Measurements from ENCODE around the gene TRIM51. TPM values are rescaled to one million over a fixed set of nuclear protein-coding genes. Genes with fewer than 3 reads are reported as not detected.
"Not testable (repeated sequence)": the region's sequence is repeated elsewhere in the genome, so short reads cannot be mapped to it uniquely, and the experiment has no call there.

Gene TRIM51, protein sequence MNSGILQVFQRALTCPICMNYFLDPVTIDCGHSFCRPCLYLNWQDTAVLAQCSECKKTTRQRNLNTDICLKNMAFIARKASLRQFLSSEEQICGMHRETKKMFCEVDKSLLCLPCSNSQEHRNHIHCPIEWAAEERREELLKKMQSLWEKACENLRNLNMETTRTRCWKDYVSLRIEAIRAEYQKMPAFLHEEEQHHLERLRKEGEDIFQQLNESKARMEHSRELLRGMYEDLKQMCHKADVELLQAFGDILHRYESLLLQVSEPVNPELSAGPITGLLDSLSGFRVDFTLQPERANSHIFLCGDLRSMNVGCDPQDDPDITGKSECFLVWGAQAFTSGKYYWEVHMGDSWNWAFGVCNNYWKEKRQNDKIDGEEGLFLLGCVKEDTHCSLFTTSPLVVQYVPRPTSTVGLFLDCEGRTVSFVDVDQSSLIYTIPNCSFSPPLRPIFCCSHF
- total RNA-seq (ENCODE audit: unreplicated experiment): 0.37 TPM
- long read RNA-seq: 0 reads

GRCh38 chr11:55882997-55883396 is at the start of gene TRIM51:
TSS of gene TRIM51 (plus strand) at chr11:55883297. CDS start at chr11:55885429, 2,132 bp downstream.
- not testable (repeated sequence) for H3K36me3 Mint-ChIP-seq (ENCODE audit: unreplicated experiment); H3K27me3 Mint-ChIP-seq (ENCODE audit: unreplicated experiment); H3K4me1 Mint-ChIP-seq (ENCODE audit: low read depth, unreplicated experiment); DNase-seq; H3K4me3 Mint-ChIP-seq (ENCODE audit: unreplicated experiment); H3K9me3 Mint-ChIP-seq (ENCODE audit: unreplicated experiment); H3K27ac Mint-ChIP-seq (ENCODE audit: unreplicated experiment)

DNA sequence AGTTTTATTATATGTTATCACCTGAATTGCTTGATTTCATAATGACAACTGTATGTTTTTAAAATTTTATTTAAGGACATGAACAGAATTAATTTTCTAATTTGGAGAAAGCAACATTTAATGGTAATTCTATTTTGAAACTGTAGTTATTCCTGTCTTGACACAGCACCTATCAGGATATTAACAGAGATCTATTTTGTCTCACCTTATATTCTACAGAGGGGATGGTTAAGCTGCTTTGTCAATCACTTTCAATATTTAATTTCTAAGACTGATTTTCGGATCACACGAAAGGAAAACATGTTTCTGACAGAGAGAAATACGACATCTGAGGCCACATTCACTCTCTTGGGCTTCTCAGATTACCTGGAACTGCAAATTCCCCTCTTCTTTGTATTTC is 44.6 kb upstream of the TRIM51 start, which contains the start of gene OR5D16:
Gene OR5D16, plus strand, starts transcription at position 301 of the 400 bp plus-strand sequence. Its CDS starts 0 bp downstream, at position 301.
- peaks cover 5% of the 10 kb centered on the region for H3K9me3 Mint-ChIP-seq (ENCODE audit: unreplicated experiment)
- no peaks in the 10 kb centered on the region for H3K4me1 Mint-ChIP-seq (ENCODE audit: low read depth, unreplicated experiment)
- TF ChIP-seq, protein P1, sequence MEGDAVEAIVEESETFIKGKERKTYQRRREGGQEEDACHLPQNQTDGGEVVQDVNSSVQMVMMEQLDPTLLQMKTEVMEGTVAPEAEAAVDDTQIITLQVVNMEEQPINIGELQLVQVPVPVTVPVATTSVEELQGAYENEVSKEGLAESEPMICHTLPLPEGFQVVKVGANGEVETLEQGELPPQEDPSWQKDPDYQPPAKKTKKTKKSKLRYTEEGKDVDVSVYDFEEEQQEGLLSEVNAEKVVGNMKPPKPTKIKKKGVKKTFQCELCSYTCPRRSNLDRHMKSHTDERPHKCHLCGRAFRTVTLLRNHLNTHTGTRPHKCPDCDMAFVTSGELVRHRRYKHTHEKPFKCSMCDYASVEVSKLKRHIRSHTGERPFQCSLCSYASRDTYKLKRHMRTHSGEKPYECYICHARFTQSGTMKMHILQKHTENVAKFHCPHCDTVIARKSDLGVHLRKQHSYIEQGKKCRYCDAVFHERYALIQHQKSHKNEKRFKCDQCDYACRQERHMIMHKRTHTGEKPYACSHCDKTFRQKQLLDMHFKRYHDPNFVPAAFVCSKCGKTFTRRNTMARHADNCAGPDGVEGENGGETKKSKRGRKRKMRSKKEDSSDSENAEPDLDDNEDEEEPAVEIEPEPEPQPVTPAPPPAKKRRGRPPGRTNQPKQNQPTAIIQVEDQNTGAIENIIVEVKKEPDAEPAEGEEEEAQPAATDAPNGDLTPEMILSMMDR (IDR thresholded peaks at IDR 0.05; ENCODE audit: partially characterized antibody, unreplicated experiment): no peak
- no peak within 1 kb of the TSS for H3K4me3 Mint-ChIP-seq (ENCODE audit: unreplicated experiment)
- H3K27me3 Mint-ChIP-seq (ENCODE audit: unreplicated experiment): no peaks in the 10 kb centered on the region
- DNase-seq: no peak
- peaks cover 4% of the 10 kb centered on the region for H3K36me3 Mint-ChIP-seq (ENCODE audit: unreplicated experiment)
- no peak within 1 kb of the TSS for H3K27ac Mint-ChIP-seq (ENCODE audit: unreplicated experiment)

DNA sequence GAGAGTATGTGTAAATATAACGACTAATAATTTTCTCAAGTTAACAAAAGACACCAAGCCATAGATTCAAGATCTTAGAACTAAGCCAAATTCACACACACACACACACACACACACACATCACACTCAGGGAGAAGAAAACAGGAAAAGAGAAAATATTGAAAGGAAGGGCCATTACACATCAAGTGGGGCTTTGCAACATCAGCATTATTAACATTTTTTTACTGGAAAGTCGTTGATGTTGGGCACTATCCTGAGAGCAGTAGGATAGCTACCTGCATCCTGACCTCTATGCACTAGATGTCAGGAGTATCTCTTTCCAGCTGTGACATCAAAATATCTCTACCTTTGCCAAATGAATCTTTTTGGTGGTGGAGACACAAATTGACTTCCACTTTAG is 35.6 kb upstream of the TRIM51 start:
- no peak for DNase-seq
- H3K27me3 Mint-ChIP-seq (ENCODE audit: unreplicated experiment): peaks cover 1% of the 10 kb centered on the region
- no peak overlapping the region for H3K4me3 Mint-ChIP-seq (ENCODE audit: unreplicated experiment)
- H3K9me3 Mint-ChIP-seq (ENCODE audit: unreplicated experiment): peaks cover 1% of the 10 kb centered on the region
- no peak overlapping the region for H3K27ac Mint-ChIP-seq (ENCODE audit: unreplicated experiment)
- H3K36me3 Mint-ChIP-seq (ENCODE audit: unreplicated experiment): no peaks in the 10 kb centered on the region
- TF ChIP-seq, protein P1 (IDR thresholded peaks at IDR 0.05; ENCODE audit: partially characterized antibody, unreplicated experiment): no peak
- H3K4me1 Mint-ChIP-seq (ENCODE audit: low read depth, unreplicated experiment): no peaks in the 10 kb centered on the region

DNA sequence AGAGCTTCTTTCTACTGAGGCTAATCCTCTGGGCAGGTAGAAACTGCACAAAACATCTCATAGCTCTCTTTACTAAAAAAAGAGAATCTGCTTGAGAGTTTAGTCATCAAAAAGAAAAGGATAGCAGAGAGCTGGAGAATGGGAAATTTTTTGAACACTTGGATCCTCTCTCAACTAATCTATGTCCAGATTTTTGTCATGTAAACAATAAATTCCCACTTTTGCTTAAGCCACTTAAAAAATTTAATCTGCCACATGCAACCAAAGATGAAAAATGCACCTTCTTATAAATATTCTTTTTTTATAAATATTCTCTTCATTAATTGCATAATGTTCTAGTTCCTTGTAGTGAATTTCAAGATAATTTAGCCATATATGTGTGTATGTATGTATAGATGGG is 34.1 kb upstream of the TRIM51 start:
- H3K4me1 Mint-ChIP-seq (ENCODE audit: low read depth, unreplicated experiment): no peaks in the 10 kb centered on the region
- H3K4me3 Mint-ChIP-seq (ENCODE audit: unreplicated experiment): no peak overlapping the region
- TF ChIP-seq, protein P1 (IDR thresholded peaks at IDR 0.05; ENCODE audit: partially characterized antibody, unreplicated experiment): no peak
- no peaks in the 10 kb centered on the region for H3K36me3 Mint-ChIP-seq (ENCODE audit: unreplicated experiment)
- no peak overlapping the region for H3K27ac Mint-ChIP-seq (ENCODE audit: unreplicated experiment)
- DNase-seq: no peak
- peaks cover 1% of the 10 kb centered on the region for H3K27me3 Mint-ChIP-seq (ENCODE audit: unreplicated experiment)
- H3K9me3 Mint-ChIP-seq (ENCODE audit: unreplicated experiment): peaks cover 1% of the 10 kb centered on the region

GRCh38 chr11:55852141-55852540 is 31.0 kb upstream of the TRIM51 start:
- Mint-ChIP-seq H3K27ac (ENCODE audit: unreplicated experiment) (no peak overlapping the region), H3K9me3 (ENCODE audit: unreplicated experiment) (peaks cover 1% of the 10 kb centered on the region), H3K4me1 (ENCODE audit: low read depth, unreplicated experiment) (no peaks in the 10 kb centered on the region), H3K27me3 (ENCODE audit: unreplicated experiment) (peaks cover 1% of the 10 kb centered on the region), H3K36me3 (ENCODE audit: unreplicated experiment) (no peaks in the 10 kb centered on the region), H3K4me3 (ENCODE audit: unreplicated experiment) (no peak overlapping the region)
- TF ChIP-seq, protein P1 (IDR thresholded peaks at IDR 0.05; ENCODE audit: partially characterized antibody, unreplicated experiment): no peak
- DNase-seq: no peak
